Nucleus accumbens (tissue), 56 donors: ENCODE data around the gene PPM1E.
"Not testable (repeated sequence)": the region's sequence is repeated elsewhere in the genome, so short reads cannot be mapped to it uniquely, and the experiment has no call there.

Source experiments
- DNase-seq, 56 donors: peaks; one replicate each; lab custom pipeline; 2025; lab: John Stamatoyannopoulos, UW

PPM1E gene

GRCh38 chr17:58920773-58921172 is 165.1 kb downstream of the PPM1E start:
- DNase-seq, result no peak

- DNase-seq, result no peak
Measured at GRCh38 chr17:58932956-58933355, 177.3 kb downstream of the PPM1E start.

- DNase-seq, result peak in 22 of 56 donors; percentile 1 to 68 (median 22)
Measured at GRCh38 chr17:58936295-58936694, 180.6 kb downstream of the PPM1E start.

- DNase-seq, result no peak
Measured at GRCh38 chr17:58944166-58944565, 188.5 kb downstream of the PPM1E start.

- DNase-seq, result no peak
Measured at GRCh38 chr17:58947411-58947810, 191.8 kb downstream of the PPM1E start.

GRCh38 chr17:58947824-58948223 is 192.2 kb downstream of the PPM1E start:
- DNase-seq, result no peak

- DNase-seq, result not testable (repeated sequence)
Measured at GRCh38 chr17:58954358-58954757, 198.7 kb downstream of the PPM1E start.

GRCh38 chr17:58956997-58957724 is 201.5 kb downstream of the PPM1E start:
- DNase-seq, result no peak

- DNase-seq, result not testable (repeated sequence)
Measured at GRCh38 chr17:58957725-58958073, 202.0 kb downstream of the PPM1E start.

- no peak for DNase-seq
Measured at GRCh38 chr17:58960068-58960467, 204.4 kb downstream of the PPM1E start.

GRCh38 chr17:58965221-58965620 is 209.6 kb downstream of the PPM1E start:
- DNase-seq, result no peak

- DNase-seq, result no peak
Measured at GRCh38 chr17:58966208-58966607, 210.6 kb downstream of the PPM1E start.

GRCh38 chr17:58968426-58969061 is 212.9 kb downstream of the PPM1E start:
- DNase-seq, result no peak

- DNase-seq, result no peak
Measured at GRCh38 chr17:58969156-58969555, 213.5 kb downstream of the PPM1E start.

- no peak for DNase-seq
Measured at GRCh38 chr17:58969612-58970011, 214.0 kb downstream of the PPM1E start.

GRCh38 chr17:58970609-58971450 is 215.2 kb downstream of the PPM1E start:
- no peak for DNase-seq

GRCh38 chr17:58974354-58974753 is 218.7 kb downstream of the PPM1E start:
- DNase-seq, result no peak

- DNase-seq, result no peak
Measured at GRCh38 chr17:58976541-58976940, 220.9 kb downstream of the PPM1E start.

- DNase-seq, result no peak
Measured at GRCh38 chr17:58980706-58981481, 225.2 kb downstream of the PPM1E start.

- DNase-seq, result no peak
Measured at GRCh38 chr17:58982626-58983025, 227.0 kb downstream of the PPM1E start.

GRCh38 chr17:58985367-58985766 is 229.7 kb downstream of the PPM1E start:
- DNase-seq, result no peak
